Subcutaneous abdominal adipose tissue (tissue), 5 donors: ENCODE measurements around the gene IGSF21.

ENCODE experiments used
- H3K27ac ChIP-seq: one replicate; pipeline ENCODE4 v1.7.0; 2013; ENCODE audit warnings: low read depth, mild to moderate bottlenecking, inconsistent platforms, low read length, moderate library complexity
- H3K27me3 ChIP-seq, 5 donors: one replicate each; pipeline ENCODE4 v1.7.0; 2013; ENCODE audit warnings: low read length in 5 of 5, inconsistent platforms in 1 of 5; ENCODE audit not compliant: control insufficient read depth in 5 of 5, insufficient read depth in 4 of 5
- H3K36me3 ChIP-seq, 5 donors: one replicate each; pipeline ENCODE4 v1.7.0; 2013; ENCODE audit warnings: low read length in 5 of 5; ENCODE audit not compliant: control insufficient read depth in 5 of 5, insufficient read depth in 5 of 5
- H3K4me1 ChIP-seq, 5 donors: one replicate each; pipeline ENCODE4 v1.7.0; 2013; ENCODE audit warnings: low read length in 5 of 5, mild to moderate bottlenecking in 3 of 5, moderate library complexity in 1 of 5; ENCODE audit not compliant: control insufficient read depth in 5 of 5, insufficient read depth in 5 of 5
- H3K4me3 ChIP-seq, 5 donors: one replicate each; pipeline ENCODE4 v1.7.0; 2013; ENCODE audit warnings: low read length in 5 of 5, low read depth in 1 of 5
- H3K9ac ChIP-seq, 5 donors: one replicate each; pipeline ENCODE4 v1.7.0; 2013; ENCODE audit warnings: low read length in 5 of 5, mild to moderate bottlenecking in 4 of 5, moderate library complexity in 3 of 5
- H3K9me3 ChIP-seq, 5 donors: one replicate each; pipeline ENCODE4 v1.7.0; 2013; ENCODE audit warnings: low read length in 5 of 5; ENCODE audit not compliant: control insufficient read depth in 5 of 5
- donor health status: healthy.
- donor health status: healthy.
- donor health status: healthy.
- donor health status: healthy.
- donor health status: healthy.

Gene IGSF21

DNA sequence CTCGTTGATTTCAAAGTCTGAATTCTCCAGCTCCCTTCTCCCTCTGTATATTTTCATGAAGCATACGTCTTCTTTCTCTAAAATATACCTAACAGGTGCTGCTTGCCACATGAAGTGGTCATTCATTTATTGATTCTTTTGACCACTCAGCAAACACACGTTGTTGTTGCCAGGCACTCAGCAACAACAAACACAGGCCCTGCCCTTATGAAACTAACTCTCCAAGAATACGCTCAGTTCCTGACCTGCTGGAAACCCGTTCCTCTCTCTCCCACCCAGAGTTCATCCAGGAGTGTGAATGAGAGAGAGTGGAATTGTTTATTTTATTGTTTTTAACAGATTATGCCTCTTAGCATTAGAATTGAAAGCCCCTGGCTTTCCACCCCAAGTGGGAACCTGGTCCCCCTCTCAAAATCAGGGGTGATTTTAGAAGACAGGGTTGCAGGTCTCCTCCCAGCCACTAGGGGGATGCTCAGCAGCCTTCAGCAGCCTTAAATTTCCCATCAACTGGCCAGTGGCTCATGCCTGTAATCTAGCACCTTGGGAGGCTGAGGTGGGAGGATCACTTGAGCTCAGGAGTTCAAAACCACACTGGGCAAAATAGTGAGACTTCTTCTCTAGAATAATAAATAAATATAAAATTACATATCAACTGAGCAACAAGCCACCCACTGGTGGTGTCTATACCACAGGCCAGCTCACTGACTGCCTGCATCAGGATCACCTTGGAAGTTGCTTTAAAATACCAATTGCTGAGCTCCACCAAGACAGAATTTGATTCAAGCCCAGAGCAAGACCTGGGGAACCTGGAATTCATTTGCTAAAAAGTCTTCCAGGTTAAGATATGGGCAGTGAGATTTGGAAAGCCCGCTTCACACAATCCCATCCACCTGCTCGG is 192.1 kb downstream of the IGSF21 start:
- Histone ChIP-seq H3K36me3 (no peaks in the 10 kb centered on the region), H3K4me3 (no peak overlapping the region), H3K27ac (no peak overlapping the region), H3K9me3 (no peaks in the 10 kb centered on the region), H3K9ac (no peak overlapping the region), H3K27me3 (peaks cover 20 to 47% (median 35%) of the 10 kb centered on the region in 5 donors), H3K4me1 (no peaks in the 10 kb centered on the region)

DNA sequence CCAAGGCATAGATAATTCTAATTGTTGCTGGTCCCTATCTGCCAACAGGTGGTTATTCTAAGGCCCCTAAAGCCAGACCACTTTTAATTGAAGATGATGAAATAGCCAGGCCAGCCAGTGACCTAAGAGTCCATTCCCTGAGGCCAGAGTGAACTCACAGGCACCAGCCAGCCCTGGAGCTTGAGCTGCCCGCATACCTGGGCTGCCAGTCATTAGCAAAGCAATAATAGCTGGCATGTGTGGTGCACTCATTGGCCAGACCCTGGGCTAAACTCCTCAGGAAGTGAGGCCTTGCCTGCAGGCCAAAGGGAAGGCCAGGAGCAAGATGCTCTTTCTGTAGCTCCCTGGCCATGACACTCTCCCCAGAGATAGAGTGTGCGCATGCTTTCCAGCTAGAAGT is 192.8 kb downstream of the IGSF21 start:
- H3K27ac ChIP-seq: no peak overlapping the region
- no peaks in the 10 kb centered on the region for H3K36me3 ChIP-seq
- H3K4me1 ChIP-seq: no peaks in the 10 kb centered on the region
- H3K27me3 ChIP-seq: peaks cover 18 to 42% (median 28%) of the 10 kb centered on the region in 5 donors
- H3K9ac ChIP-seq: no peak overlapping the region
- H3K4me3 ChIP-seq: no peak overlapping the region
- H3K9me3 ChIP-seq: no peaks in the 10 kb centered on the region

- peaks cover 2 to 25% (median 18%) of the 10 kb centered on the region in 5 donors for H3K27me3 ChIP-seq
- H3K9me3 ChIP-seq: no peaks in the 10 kb centered on the region
- no peaks in the 10 kb centered on the region for H3K4me1 ChIP-seq
- H3K27ac ChIP-seq: no peak overlapping the region
- H3K4me3 ChIP-seq: no peak overlapping the region
- no peaks in the 10 kb centered on the region for H3K36me3 ChIP-seq
- H3K9ac ChIP-seq: no peak overlapping the region
Measured at GRCh38 chr1:18302788-18303413, 195.3 kb downstream of the IGSF21 start.

GRCh38 chr1:18304151-18304869 is 196.7 kb downstream of the IGSF21 start:
- Histone ChIP-seq H3K36me3 (no peaks in the 10 kb centered on the region), H3K27me3 (peaks cover 0 to 17% (median 15%) of the 10 kb centered on the region in 5 donors), H3K9me3 (no peaks in the 10 kb centered on the region), H3K27ac (no peak overlapping the region), H3K4me3 (no peak overlapping the region), H3K4me1 (no peaks in the 10 kb centered on the region), H3K9ac (no peak overlapping the region)

- H3K36me3 ChIP-seq: no peaks in the 10 kb centered on the region
- no peak overlapping the region for H3K27ac ChIP-seq
- no peak overlapping the region for H3K4me3 ChIP-seq
- H3K9ac ChIP-seq: no peak overlapping the region
- no peaks in the 10 kb centered on the region for H3K4me1 ChIP-seq
- no peaks in the 10 kb centered on the region for H3K9me3 ChIP-seq
- peaks cover 0 to 23% (median 15%) of the 10 kb centered on the region in 5 donors for H3K27me3 ChIP-seq
Measured at GRCh38 chr1:18305182-18305795, 197.7 kb downstream of the IGSF21 start.

- H3K27ac ChIP-seq: no peak overlapping the region
- no peak overlapping the region for H3K4me3 ChIP-seq
- peaks cover 0 to 1% (median 0%) of the 10 kb centered on the region in 5 donors for H3K9me3 ChIP-seq
- H3K9ac ChIP-seq: no peak overlapping the region
- H3K27me3 ChIP-seq: peaks cover 0 to 25% (median 20%) of the 10 kb centered on the region in 5 donors
- H3K4me1 ChIP-seq: no peaks in the 10 kb centered on the region
- H3K36me3 ChIP-seq: no peaks in the 10 kb centered on the region
Measured at GRCh38 chr1:18307329-18307898, 199.8 kb downstream of the IGSF21 start.

DNA sequence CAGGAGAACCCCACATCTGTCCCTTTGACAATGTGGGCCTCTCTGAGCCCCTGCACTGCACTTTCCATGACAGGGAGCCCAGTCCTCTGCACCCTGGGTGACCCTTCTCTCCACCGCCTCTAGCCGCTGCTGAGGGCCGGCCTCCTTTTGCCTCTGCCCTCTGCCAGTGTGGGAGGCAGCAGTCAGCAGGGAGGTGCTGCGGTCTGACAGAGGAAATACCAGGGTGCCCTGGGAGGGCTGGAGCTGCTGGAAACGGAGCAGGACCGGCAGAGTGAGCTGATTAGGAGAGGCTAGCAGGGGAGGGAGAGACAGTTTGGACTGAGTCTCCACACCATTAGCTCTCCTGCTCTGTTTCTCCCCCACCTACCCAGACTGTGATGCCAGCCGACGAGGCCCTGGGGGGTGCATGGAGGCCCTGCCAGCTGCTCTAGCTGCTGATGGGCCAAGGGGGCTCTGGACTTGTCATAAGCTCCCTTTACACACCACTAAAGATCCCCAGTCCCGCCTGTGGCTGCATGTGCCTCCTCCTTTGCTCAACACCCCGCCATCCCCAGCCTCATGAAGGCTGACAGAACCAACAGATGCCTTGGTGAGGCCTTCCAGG is 202.1 kb downstream of the IGSF21 start:
- Histone ChIP-seq H3K4me1 (no peaks in the 10 kb centered on the region), H3K9ac (no peak overlapping the region), H3K9me3 (peaks cover 0 to 2% (median 0%) of the 10 kb centered on the region in 5 donors), H3K36me3 (no peaks in the 10 kb centered on the region), H3K27me3 (peaks cover 0 to 28% (median 12%) of the 10 kb centered on the region in 5 donors), H3K27ac (no peak overlapping the region), H3K4me3 (no peak overlapping the region)

DNA sequence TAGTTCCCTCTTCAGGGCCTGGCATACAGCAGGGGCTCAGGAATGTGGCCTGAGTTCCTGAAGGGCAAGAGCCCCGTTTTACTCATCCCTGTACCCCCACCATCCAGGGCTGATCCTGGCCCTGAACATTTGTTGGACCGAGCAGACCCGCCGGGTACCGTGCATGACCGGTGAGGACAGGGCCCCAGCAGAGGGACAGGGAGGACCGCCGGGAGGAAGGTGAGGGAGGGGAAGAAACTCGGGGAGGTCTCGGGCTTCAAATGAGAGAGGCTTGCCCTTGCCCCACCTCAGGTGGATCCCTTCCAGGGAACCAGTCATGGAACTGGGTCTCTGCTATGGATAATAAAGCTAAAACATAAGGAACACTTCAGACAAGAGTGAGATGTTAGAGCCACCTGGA is 205.4 kb downstream of the IGSF21 start:
- no peaks in the 10 kb centered on the region for H3K4me1 ChIP-seq
- no peak overlapping the region for H3K27ac ChIP-seq
- no peak overlapping the region for H3K4me3 ChIP-seq
- H3K9me3 ChIP-seq: peaks cover 0 to 2% (median 0%) of the 10 kb centered on the region in 5 donors
- peaks cover 0 to 27% (median 12%) of the 10 kb centered on the region in 5 donors for H3K27me3 ChIP-seq
- no peaks in the 10 kb centered on the region for H3K36me3 ChIP-seq
- no peak overlapping the region for H3K9ac ChIP-seq

GRCh38 chr1:18313523-18313922 is 205.9 kb downstream of the IGSF21 start:
- no peak overlapping the region for H3K9ac ChIP-seq
- no peak overlapping the region for H3K27ac ChIP-seq
- peaks cover 0 to 2% (median under 1%) of the 10 kb centered on the region in 5 donors for H3K9me3 ChIP-seq
- H3K27me3 ChIP-seq: peaks cover 0 to 29% (median 12%) of the 10 kb centered on the region in 5 donors
- no peaks in the 10 kb centered on the region for H3K36me3 ChIP-seq
- H3K4me1 ChIP-seq: no peaks in the 10 kb centered on the region
- no peak overlapping the region for H3K4me3 ChIP-seq
